Stomach smooth muscle (tissue), 2 donors: ENCODE measurements around the gene KBTBD8.

Source experiments
- H3K27ac ChIP-seq: one replicate; pipeline ENCODE4 v1.7.0; 2013; ENCODE audit warnings: mild to moderate bottlenecking, low read length, inconsistent platforms
- H3K27me3 ChIP-seq, 2 donors: one replicate each; pipeline ENCODE4 v1.7.0; 2013; ENCODE audit warnings: low read length in 2 of 2; ENCODE audit not compliant: insufficient read depth in 2 of 2, control insufficient read depth in 1 of 2
- H3K36me3 ChIP-seq, 2 donors: one replicate each; pipeline ENCODE4 v1.7.0; 2013; ENCODE audit warnings: low read length in 2 of 2; ENCODE audit not compliant: control insufficient read depth in 2 of 2, insufficient read depth in 2 of 2
- H3K4me1 ChIP-seq: one replicate; pipeline ENCODE4 v1.7.0; 2013; ENCODE audit warnings: low read length; ENCODE audit not compliant: control insufficient read depth, insufficient read depth
- H3K4me3 ChIP-seq, 2 donors: one replicate each; pipeline ENCODE4 v1.7.0; 2013; ENCODE audit warnings: low read length in 2 of 2
- H3K9ac ChIP-seq, 2 donors: one replicate each; pipeline ENCODE4 v1.7.0; 2013; ENCODE audit warnings: low read length in 2 of 2, mild to moderate bottlenecking in 1 of 2
- H3K9me3 ChIP-seq, 2 donors: one replicate each; pipeline ENCODE4 v1.7.0; 2013; ENCODE audit warnings: low read length in 2 of 2; ENCODE audit not compliant: control insufficient read depth in 2 of 2
- donor health status: healthy.
- donor health status: Pancreatic carcinoma.

KBTBD8 gene

GRCh38 chr3:67034371-67034770 is 36.3 kb downstream of the KBTBD8 start:
- H3K4me3 ChIP-seq: no peak overlapping the region
- H3K36me3 ChIP-seq: no peaks in the 10 kb centered on the region
- no peak overlapping the region for H3K27ac ChIP-seq
- H3K27me3 ChIP-seq: peaks cover 0 to 2% of the 10 kb centered on the region in 2 donors
- H3K9me3 ChIP-seq: no peaks in the 10 kb centered on the region
- H3K9ac ChIP-seq: no peak overlapping the region
- no peaks in the 10 kb centered on the region for H3K4me1 ChIP-seq

GRCh38 chr3:67037615-67038014 is 39.5 kb downstream of the KBTBD8 start:
- H3K9me3 ChIP-seq: no peaks in the 10 kb centered on the region
- H3K4me3 ChIP-seq: no peak overlapping the region
- no peaks in the 10 kb centered on the region for H3K4me1 ChIP-seq
- H3K27ac ChIP-seq: no peak overlapping the region
- H3K36me3 ChIP-seq: no peaks in the 10 kb centered on the region
- peaks cover 0 to 2% of the 10 kb centered on the region in 2 donors for H3K27me3 ChIP-seq
- no peak overlapping the region for H3K9ac ChIP-seq

GRCh38 chr3:67044295-67044694 is 46.2 kb downstream of the KBTBD8 start:
- H3K27ac ChIP-seq: no peak overlapping the region
- H3K36me3 ChIP-seq: no peaks in the 10 kb centered on the region
- H3K27me3 ChIP-seq: no peaks in the 10 kb centered on the region
- H3K4me3 ChIP-seq: no peak overlapping the region
- no peaks in the 10 kb centered on the region for H3K4me1 ChIP-seq
- H3K9me3 ChIP-seq: no peaks in the 10 kb centered on the region
- no peak overlapping the region for H3K9ac ChIP-seq

- Histone ChIP-seq H3K27ac (no peak overlapping the region), H3K9me3 (no peaks in the 10 kb centered on the region), H3K4me3 (no peak overlapping the region), H3K27me3 (no peaks in the 10 kb centered on the region), H3K36me3 (no peaks in the 10 kb centered on the region), H3K4me1 (no peaks in the 10 kb centered on the region), H3K9ac (no peak overlapping the region)
These were observed 46.8 kb downstream of the KBTBD8 start for GRCh38 chr3:67044955-67045354.

GRCh38 chr3:67045711-67046465 is 47.8 kb downstream of the KBTBD8 start:
- H3K9ac ChIP-seq: no peak overlapping the region
- no peaks in the 10 kb centered on the region for H3K4me1 ChIP-seq
- H3K4me3 ChIP-seq: no peak overlapping the region
- H3K36me3 ChIP-seq: no peaks in the 10 kb centered on the region
- H3K27ac ChIP-seq: no peak overlapping the region
- H3K27me3 ChIP-seq: no peaks in the 10 kb centered on the region
- H3K9me3 ChIP-seq: no peaks in the 10 kb centered on the region

GRCh38 chr3:67047051-67047450 is 48.9 kb downstream of the KBTBD8 start:
- Histone ChIP-seq H3K9ac (no peak overlapping the region), H3K27ac (no peak overlapping the region), H3K9me3 (no peaks in the 10 kb centered on the region), H3K27me3 (no peaks in the 10 kb centered on the region), H3K4me1 (no peaks in the 10 kb centered on the region), H3K4me3 (no peak overlapping the region), H3K36me3 (no peaks in the 10 kb centered on the region)

GRCh38 chr3:67048067-67048714 is 50.1 kb downstream of the KBTBD8 start:
- no peak overlapping the region for H3K4me3 ChIP-seq
- H3K9me3 ChIP-seq: no peaks in the 10 kb centered on the region
- no peak overlapping the region for H3K9ac ChIP-seq
- no peaks in the 10 kb centered on the region for H3K36me3 ChIP-seq
- no peaks in the 10 kb centered on the region for H3K4me1 ChIP-seq
- no peaks in the 10 kb centered on the region for H3K27me3 ChIP-seq
- H3K27ac ChIP-seq: no peak overlapping the region

GRCh38 chr3:67048715-67049074 is 50.6 kb downstream of the KBTBD8 start:
- Histone ChIP-seq H3K9ac (no peak overlapping the region), H3K4me1 (no peaks in the 10 kb centered on the region), H3K27me3 (no peaks in the 10 kb centered on the region), H3K9me3 (no peaks in the 10 kb centered on the region), H3K27ac (no peak overlapping the region), H3K4me3 (no peak overlapping the region), H3K36me3 (no peaks in the 10 kb centered on the region)

- no peak overlapping the region for H3K27ac ChIP-seq
- H3K4me1 ChIP-seq: no peaks in the 10 kb centered on the region
- no peaks in the 10 kb centered on the region for H3K36me3 ChIP-seq
- H3K27me3 ChIP-seq: no peaks in the 10 kb centered on the region
- no peak overlapping the region for H3K4me3 ChIP-seq
- H3K9ac ChIP-seq: no peak overlapping the region
- H3K9me3 ChIP-seq: no peaks in the 10 kb centered on the region
These were observed 61.3 kb downstream of the KBTBD8 start for GRCh38 chr3:67059443-67059842.
